Activated CD4-positive, alpha-beta T cell treated with anti-CD3 and anti-CD28 coated beads, Interleukin-2, amount 50 U/mL, for 4 hours (primary cell): ENCODE data around the gene TSC2.

Experiments
- DNase-seq, 2 experiments: peaks; one replicate each; pipeline ENCODE4 v3.0.0-alpha.2; 2020

The TSC2 gene

DNA sequence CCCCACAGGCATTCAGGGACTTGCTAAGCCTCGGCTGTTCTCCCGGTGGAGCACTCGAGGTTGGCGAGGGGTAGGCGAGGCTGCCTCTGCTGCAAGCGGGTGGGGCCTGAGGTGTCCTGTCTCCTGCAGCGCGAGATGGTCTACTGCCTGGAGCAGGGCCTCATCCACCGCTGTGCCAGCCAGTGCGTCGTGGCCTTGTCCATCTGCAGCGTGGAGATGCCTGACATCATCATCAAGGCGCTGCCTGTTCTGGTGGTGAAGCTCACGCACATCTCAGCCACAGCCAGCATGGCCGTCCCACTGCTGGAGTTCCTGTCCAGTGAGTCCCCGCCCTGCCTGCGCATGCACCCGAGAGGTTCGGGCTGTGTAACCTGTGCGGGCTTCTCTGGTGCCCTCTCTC lies 26.3 kb downstream of the TSC2 start:
- no peak for DNase-seq

DNA sequence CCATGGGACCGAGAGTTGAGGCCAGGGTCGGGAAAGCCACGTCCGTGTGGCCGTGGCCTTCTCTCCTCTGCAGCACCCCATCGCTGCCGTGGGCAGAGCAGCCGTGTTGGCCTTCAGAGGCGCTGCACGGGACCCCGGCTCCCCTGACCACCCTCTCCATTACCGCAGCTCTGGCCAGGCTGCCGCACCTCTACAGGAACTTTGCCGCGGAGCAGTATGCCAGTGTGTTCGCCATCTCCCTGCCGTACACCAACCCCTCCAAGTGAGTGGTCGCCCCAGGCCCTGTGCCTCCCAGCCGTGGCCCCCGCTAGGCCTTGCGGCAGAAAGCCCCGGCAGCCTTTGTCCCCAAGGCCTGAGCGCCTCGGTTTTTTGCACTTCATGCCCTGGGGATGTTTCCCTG lies 27.8 kb downstream of the TSC2 start:
- DNase-seq, result no peak

DNA sequence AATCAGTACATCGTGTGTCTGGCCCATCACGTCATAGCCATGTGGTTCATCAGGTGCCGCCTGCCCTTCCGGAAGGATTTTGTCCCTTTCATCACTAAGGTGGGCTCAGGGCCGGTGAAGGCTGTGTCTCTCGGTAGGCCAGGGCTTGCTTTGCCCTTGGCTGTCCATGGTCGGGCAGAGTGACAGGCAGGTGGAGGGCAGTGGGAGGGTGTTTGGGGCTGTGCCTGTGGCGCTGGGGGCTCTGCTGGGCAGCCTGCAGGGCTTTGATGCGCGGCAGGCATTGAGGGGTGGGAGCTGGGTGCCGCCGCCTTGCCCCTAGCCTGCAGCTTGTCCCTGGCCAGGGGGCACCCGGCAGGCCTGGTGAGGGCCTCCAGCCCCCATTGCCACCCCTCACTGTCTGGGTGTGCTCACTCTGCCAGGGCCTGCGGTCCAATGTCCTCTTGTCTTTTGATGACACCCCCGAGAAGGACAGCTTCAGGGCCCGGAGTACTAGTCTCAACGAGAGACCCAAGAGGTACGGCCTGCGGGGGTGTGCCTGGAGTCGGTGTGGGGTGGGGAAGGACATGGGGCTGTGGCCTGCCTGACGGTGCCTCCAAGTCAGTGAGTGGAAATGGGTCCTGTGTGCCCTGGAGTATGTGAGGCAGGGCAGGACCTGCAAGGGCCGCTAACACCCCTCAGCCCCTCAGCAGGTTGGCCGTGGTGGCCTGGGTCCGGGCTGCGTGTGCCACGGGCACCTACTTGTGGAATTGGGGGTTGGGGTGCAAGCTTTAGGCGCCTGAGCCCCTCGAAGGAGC lies 28.5 kb downstream of the TSC2 start:
- no peak for DNase-seq

- no peak for DNase-seq
Measured at GRCh38 chr16:2077016-2077415, 29.2 kb downstream of the TSC2 start.

DNA sequence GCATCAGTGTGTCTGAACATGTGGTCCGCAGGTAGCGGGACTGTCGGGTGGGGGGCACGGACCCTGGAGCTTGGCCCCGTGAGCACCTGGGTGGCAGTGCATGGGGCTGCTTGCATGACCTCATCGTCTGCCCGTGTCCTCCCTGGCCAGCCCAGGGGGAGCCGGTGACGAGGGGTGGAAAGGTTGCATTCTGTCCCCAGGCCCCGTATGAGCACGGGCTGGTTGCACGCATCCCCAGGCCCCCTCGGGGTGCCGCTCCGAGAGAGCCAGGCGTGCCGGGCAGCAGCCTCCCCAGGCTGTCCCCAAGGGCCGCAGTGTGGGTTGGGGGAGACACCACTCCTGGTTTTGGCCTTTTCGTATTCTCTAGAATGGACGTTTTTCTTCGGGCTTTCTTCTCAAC lies 29.9 kb downstream of the TSC2 start:
- no peak for DNase-seq

GRCh38 chr16:2078096-2078495 lies 30.3 kb downstream of the TSC2 start:
- DNase-seq, result no peak

DNA sequence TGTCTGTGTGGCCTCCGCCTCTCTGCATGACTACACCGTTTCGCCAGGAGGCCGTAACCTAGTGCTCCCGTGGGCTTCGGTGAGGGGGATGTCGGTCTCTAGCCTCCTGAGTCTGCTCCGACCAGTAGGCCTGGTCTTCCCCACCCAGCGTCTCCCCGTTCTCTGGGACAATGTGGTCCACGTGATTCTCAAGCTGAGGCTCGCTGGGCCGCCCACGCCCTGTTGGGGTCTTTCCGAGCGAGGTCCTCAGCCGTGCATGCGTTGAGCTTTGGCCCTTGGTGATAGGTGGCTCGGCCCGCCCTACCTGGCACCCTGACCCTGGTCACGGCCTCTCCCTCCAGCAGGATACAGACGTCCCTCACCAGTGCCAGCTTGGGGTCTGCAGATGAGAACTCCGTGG lies 30.9 kb downstream of the TSC2 start:
- DNase-seq, result no peak

DNA sequence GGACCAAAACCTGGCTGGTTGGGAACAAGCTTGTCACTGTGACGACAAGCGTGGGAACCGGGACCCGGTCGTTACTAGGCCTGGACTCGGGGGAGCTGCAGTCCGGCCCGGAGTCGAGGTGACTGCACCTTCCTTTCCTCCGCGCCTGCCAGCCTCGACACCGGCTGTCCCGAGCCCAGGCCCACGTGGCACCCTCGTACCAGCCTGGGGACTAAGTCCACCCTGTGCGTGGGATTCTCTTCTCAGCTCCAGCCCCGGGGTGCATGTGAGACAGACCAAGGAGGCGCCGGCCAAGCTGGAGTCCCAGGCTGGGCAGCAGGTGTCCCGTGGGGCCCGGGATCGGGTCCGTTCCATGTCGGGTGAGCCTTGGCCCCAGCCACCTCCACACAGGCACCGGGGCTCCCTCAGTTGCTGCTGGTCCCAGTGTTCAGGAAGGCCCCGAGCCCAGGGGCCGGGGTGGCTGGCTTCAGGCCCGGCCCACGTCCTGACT lies 31.6 kb downstream of the TSC2 start:
- no peak for DNase-seq

DNA sequence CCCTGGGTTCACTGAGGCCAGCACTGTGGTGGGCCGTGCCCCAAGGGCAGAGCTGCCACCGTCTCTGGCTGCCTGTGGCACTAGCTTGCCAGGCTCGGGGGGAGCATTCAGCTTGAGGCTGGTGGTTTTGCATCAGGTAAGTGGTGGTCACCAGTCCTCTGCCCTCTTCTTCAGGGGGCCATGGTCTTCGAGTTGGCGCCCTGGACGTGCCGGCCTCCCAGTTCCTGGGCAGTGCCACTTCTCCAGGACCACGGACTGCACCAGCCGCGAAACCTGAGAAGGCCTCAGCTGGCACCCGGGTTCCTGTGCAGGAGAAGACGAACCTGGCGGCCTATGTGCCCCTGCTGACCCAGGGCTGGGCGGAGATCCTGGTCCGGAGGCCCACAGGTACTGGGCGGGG lies 32.2 kb downstream of the TSC2 start:
- no peak for DNase-seq

GRCh38 chr16:2081201-2082084 lies 33.7 kb downstream of the TSC2 start:
- no peak for DNase-seq

DNA sequence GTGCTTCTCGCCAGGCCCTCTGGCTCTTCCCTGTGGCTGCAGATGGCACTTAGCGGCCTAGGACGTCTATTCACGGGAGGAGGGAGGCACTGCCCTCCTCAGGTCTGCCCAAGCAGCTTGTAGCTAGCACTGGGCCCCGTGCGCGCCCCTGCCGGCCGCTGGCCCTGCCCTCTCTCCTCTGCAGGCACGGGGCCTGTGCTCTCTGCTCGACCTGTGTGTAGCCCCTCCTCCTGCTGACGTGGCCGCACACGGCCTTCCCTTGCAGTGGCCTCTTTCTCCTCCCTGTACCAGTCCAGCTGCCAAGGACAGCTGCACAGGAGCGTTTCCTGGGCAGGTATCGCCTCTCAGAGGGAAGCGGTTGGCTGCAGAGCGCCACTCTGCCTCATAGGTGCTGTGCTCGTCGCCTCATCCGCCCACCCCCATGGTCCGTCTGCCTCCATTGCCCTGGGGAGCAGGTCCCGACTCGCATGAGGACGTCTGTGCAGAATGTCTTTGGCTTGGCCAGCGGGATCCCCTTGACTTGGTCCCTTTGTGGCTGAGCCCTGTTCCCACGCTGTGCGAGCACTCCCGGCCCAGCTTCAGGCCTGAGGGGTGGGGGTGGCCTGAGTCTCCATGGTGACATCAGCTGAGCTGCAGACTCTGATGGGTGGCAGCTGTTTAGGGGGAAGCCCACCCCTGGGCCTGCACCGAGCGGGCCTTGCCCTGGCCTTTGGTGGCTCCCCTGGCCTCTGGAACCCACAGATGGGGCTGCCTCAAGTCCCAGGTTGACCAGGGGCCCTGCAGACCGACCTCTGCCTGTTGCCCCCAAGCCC lies 34.6 kb downstream of the TSC2 start:
- no peak for DNase-seq

DNA sequence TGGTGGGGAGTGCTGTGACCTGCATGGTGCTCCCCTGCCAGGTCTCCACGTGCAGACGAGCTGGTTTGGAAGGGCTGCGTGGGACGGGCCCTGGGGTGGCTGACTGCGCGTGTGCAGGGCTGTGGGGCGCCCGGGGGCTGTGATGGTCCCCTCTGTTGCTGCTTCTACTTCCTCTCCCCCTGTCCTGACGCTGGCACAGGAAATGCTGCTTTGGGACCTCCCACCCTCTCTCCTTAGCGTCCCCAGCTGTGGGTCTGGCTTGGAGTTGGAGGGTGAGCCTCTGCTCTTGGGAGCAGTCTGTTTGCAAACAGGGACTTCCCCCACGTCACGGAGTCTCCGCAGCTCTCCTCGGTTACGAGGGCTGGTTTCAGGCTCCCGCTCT lies 35.2 kb downstream of the TSC2 start:
- no peak for DNase-seq

GRCh38 chr16:2083409-2083808 lies 35.6 kb downstream of the TSC2 start:
- no peak for DNase-seq

DNA sequence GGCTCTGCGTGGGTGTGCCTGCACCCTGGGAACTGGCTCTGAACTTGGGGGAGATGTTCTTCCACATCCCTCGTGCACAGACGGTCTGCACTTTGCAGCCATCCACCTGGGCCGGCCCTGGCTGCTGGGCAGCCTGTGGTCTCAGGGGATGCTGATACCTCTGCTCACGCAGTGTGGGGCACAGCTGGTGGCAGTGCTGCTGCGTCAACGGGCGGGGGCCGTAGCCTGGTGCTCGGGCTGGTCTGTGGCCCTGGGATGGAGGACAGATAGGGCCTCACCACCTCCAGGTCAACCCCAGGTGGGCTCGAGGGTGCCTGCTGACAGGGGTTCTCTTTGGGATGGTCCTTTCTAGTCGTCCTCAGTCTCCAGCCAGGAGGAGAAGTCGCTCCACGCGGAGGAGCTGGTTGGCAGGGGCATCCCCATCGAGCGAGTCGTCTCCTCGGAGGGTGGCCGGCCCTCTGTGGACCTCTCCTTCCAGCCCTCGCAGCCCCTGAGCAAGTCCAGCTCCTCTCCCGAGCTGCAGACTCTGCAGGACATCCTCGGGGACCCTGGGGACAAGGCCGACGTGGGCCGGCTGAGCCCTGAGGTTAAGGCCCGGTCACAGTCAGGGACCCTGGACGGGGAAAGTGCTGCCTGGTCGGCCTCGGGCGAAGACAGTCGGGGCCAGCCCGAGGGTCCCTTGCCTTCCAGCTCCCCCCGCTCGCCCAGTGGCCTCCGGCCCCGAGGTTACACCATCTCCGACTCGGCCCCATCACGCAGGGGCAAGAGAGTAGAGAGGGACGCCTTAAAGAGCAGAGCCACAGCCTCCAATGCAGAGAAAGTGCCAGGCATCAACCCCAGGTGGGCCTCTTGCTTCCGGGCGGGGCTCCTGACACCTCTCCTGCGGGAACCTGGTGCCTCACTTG lies 36.3 kb downstream of the TSC2 start:
- DNase-seq, result no peak

DNA sequence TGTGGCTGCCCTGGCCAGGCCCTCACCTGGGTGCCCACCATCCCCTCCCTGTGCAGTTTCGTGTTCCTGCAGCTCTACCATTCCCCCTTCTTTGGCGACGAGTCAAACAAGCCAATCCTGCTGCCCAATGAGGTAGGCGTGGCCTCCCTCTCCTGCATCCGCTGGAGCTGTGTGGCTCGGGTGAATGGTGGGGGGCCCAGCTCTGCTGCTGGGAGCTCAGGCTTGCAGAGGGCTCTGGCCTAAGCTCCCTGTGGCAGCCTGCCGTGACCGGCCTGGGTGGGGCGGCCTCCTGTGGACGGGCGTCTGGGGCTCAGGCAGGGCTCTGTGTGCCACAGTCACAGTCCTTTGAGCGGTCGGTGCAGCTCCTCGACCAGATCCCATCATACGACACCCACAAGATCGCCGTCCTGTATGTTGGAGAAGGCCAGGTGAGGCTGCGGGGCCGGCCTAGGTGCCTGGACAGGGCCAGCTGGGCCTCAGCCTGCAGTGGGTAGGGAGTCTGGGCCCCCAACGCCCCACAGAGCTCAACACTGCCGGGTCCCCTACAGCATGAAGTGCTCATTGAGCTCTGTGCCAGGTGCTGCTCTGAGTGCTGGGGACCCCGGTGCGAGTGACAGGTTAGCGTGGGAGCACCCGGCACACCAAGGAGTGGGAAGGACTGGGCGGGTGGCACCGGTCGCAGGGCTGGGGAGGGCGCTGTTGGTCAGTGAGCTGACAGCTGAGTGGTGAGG lies 37.3 kb downstream of the TSC2 start:
- no peak for DNase-seq

DNA sequence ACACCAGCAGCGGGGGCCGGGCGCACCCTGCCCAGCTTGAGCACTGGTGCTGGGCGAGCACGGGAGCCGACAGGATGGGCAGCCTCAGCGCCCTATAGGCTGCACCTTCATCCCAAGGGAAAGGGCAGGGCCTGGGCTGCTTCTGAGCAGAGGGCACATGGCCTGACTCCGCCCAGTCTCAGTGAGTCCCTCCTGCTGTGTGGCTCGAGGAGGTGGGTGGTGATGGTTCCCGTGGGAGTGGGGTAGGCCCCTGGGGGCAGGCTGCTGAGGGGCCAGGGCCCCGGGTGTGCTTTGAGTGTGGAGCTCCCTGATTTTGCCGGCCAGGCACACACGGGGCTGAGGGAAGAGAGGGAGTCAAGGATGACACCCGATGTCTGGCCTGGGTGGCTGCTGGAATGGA lies 37.9 kb downstream of the TSC2 start:
- DNase-seq, result no peak

DNA sequence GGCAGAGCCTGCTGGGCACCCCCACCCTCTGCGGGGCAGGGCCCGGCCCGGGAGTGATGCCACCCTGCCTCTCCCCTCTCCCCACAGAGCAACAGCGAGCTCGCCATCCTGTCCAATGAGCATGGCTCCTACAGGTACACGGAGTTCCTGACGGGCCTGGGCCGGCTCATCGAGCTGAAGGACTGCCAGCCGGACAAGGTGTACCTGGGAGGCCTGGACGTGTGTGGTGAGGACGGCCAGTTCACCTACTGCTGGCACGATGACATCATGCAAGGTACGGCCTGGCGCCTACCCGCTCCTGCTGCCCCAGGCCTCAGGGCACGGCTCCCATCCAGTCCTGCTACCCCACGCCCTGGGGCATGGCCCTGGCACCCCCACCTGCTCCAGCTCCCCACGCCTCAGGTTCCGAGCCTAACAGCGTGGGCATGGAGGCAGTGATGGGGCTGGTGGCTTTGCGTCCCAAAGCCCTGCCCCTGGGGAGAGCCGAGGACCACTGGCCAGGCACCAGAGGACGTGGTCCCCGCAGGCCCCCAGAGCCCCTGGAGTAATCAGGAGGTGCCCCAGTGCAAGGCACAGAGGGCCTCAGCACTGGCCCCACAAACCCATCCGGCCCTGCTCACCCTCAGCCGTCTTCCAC lies 38.4 kb downstream of the TSC2 start:
- no peak for DNase-seq

DNA sequence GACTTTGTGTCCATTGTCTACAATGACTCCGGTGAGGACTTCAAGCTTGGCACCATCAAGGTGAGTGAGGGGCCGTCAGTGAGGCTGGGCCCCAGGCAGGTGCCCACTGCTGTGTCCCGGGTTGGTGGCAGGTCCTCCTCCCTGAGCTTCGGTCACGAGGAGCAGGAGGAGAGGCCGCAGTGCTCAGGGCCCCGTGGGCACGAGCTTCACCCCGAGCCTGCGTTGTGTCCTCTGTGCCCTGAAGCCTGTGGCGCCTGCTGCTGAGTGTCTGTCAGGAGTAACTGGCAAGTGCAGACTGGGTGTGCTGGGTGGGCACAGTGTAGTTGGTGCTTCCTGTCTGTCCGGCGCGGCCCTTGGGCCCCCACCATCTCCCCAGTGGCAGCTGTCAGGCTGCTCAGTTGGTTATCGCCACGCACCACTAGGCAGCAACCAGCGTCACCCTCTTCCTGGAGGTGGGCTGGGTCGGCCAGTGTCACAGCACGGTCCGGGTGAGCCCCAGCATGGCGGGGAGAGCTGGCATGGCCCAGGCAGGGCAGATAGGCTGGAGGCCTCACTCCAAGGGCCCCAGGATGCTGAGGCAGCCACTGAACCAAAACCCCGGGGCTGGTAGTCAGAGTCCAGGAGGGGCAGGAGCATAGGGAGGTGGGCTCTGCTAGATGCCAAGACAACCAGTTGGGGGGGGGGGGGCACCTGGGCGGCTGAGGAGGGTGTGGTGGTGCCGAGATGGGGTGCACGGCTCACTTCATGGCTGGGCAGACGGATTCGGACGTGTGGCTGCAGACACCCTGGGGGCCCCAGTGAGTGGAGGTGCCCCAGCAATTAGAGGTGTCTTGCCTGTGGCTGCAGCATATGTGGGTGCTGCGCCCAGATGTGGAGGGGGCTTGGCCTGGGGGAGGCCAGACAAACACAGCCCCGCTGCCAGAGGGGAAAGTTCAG lies 39.3 kb downstream of the TSC2 start:
- DNase-seq, result no peak

DNA sequence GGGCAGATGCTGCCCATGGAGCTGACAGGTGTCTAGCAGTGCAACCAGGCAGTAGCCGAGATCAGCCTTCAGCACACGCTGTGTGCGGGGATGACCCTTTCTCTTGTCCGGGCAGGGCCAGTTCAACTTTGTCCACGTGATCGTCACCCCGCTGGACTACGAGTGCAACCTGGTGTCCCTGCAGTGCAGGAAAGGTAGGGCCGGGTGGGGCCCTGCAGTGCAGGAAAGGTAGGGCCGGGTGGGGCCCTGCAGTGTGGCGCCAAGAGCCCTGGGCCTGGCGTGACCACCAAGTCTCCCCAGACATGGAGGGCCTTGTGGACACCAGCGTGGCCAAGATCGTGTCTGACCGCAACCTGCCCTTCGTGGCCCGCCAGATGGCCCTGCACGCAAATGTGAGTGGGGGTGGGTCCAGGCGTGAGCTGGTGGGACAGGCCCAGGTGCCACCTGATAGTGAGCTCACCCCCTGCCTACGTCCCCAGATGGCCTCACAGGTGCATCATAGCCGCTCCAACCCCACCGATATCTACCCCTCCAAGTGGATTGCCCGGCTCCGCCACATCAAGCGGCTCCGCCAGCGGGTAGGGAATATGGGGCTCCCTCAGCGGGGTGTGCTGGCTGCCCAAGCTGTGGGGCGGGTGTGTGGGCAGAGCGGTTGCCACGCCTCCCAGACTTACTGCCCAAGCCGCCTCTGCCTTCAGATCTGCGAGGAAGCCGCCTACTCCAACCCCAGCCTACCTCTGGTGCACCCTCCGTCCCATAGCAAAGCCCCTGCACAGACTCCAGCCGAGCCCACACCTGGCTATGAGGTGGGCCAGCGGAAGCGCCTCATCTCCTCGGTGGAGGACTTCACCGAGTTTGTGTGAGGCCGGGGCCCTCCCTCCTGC lies 40.2 kb downstream of the TSC2 start:
- DNase-seq, result no peak
